ENCODE results near the gene ADCY3.

Gene ADCY3

DNA sequence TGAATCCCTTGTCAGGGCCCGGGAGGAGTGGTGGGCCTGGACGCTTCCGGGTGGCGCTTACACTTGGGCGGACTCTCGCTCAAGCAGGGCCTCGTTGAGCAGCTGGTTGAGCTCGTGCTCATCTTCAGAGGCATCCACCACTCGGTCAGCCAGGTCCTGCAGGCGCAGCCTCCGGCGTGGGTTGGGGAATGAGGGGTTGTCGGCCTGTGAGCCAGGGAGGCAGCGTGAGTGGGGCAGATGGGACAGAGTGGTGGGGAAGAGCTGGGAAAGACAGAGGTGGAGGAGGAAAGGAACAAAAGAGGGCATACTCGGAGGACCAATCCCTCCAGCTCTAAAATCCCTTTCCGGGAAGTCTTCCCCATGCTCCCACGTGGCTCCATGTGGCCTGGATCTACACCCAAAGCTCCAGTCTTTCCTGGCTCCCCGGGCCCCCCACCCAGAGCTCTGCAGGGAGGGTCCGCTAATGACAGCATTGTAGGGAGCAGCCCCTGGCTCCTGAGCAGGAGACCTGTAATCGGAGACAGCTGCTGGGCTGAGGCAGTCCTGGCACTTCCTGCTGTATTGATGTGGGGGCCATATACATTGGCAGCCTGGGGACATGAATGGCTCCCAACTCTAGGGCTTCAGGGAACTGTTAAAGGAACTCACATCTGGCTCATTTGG lies 85.2 kb downstream of the ADCY3 start:
- H3K27me3 ChIP-seq, result no peaks in the 10 kb centered on the region
- no peak overlapping the region for H3K4me3 ChIP-seq (ENCODE audit: low read depth, low read length)
- DNase-seq, result no peak
- no peaks in the 10 kb centered on the region for H3K4me1 ChIP-seq
- peaks cover 20% of the 10 kb centered on the region for H3K36me3 ChIP-seq
- TF ChIP-seq CTCF (IDR thresholded peaks at IDR 0.05; ENCODE audit: low read depth, low read length), result no peak
- no peaks in the 10 kb centered on the region for H3K9me3 ChIP-seq

DNA sequence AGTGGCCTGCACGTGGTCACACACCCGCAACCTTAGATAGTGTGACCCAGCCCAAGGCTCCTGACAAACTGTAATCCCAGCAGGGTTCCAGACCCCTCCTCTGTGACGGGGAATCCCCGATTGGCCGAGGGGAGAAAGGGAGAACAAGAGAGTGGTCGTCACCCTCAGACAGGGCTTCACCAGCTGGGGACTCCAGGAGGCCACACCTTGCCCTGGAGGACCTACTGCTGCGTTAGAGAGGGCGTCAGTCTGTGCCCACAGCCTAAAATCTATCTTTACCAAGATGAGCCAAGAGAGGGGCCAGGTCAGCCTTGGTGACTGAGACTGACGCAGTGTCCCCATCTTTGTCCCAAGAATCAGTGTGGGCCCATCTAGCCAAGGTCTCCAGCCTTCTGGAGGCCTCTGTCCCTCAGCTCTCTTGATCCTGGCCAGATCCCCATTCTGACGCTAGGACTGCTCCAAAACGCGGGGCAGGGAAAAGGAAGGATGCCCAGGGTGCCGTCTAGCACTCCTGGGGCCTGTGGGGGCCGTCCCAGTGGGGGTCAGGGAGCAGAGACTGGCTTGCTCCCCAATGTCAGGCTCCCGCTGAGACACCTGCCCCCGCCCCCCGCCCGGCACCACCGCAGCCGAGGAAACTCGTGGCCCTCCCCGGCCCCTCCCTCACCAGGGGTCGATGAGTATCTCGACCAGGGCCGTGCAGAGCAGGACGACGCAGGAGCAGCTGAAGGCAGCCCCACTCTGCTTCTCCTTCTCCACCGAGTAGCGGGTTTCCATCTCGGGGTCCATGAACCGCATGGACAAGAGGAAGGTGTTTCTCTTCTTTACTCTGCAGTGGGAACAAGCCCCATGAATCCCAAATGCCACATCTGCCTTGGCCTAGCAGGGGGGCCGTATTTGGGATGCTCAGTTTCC lies 86.0 kb downstream of the ADCY3 start:
- H3K27me3 ChIP-seq, result no peaks in the 10 kb centered on the region
- H3K36me3 ChIP-seq, result peaks cover 15% of the 10 kb centered on the region
- H3K4me1 ChIP-seq, result no peaks in the 10 kb centered on the region
- H3K4me3 ChIP-seq (ENCODE audit: low read depth, low read length), result no peak overlapping the region
- DNase-seq, result no peak
- no peaks in the 10 kb centered on the region for H3K9me3 ChIP-seq
- TF ChIP-seq CTCF (IDR thresholded peaks at IDR 0.05; ENCODE audit: low read depth, low read length), result no peak

DNA sequence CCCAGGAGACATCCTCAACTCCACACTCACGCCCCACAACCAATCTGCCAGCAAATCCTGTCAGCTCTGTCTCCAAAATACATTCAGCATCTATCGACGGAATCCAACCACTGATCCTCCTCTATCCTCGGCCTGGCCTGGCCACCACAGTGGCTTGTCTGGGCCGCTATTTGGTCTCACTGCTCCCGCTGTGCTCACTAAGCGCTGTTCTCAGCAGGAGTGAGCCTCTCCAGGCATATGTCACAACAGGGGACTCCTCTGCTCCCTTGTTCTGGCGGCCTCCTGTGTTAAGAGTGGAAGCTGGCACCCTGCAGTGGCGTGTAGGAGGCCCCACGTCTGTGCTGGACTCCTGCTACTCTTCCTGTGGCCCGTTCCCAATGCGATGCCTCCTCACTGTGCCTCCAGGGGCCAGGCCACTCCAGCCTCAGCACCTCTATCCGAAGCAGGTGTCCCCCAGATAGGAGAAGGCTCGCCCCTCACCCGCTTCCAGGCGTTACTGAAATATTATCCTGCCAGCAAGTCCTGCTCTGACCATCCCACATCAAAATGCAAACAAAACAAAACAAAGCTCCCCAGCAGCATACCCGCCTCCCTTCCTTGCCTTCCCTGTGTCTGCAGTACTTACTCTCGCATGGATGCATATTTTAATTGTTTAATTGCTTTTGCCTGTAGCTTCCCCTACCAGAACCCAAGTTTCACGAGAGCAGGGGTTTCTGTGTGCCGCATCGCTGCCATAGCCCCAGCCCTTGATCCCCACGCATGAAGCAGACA lies 86.9 kb downstream of the ADCY3 start:
- DNase-seq, result no peak
- H3K36me3 ChIP-seq, result peaks cover 15% of the 10 kb centered on the region
- H3K4me3 ChIP-seq (ENCODE audit: low read depth, low read length), result no peak overlapping the region
- no peaks in the 10 kb centered on the region for H3K4me1 ChIP-seq
- TF ChIP-seq CTCF (IDR thresholded peaks at IDR 0.05; ENCODE audit: low read depth, low read length), result no peak
- no peaks in the 10 kb centered on the region for H3K27me3 ChIP-seq
- H3K9me3 ChIP-seq, result no peaks in the 10 kb centered on the region

- no peak for DNase-seq
- no peak for TF ChIP-seq CTCF (IDR thresholded peaks at IDR 0.05; ENCODE audit: low read depth, low read length)
- Histone ChIP-seq H3K4me3 (ENCODE audit: low read depth, low read length) (no peak overlapping the region), H3K27me3 (no peaks in the 10 kb centered on the region), H3K4me1 (no peaks in the 10 kb centered on the region), H3K36me3 (peaks cover 14% of the 10 kb centered on the region), H3K9me3 (no peaks in the 10 kb centered on the region)
These were observed 87.5 kb downstream of the ADCY3 start for GRCh38 chr2:24832521-24832920.

DNA sequence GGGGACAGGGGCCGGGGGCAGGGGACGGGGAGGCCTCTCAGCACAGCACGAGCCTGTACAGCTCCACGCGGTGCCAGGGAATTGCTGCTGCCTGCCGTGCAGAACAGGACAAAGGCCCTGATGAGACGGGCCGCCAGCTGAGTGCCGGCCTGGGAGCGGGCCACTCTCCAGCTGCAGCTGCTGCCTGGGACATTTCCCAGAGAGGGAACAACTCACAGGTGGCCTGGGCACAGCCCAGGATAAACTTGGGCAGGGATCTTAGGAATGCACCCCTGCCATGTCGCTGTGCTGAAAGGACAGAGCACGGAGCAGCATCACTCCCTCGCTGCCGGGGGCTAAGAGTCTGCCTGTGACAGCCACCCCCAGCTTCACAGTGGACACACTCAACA lies 88.0 kb downstream of the ADCY3 start:
- no peaks in the 10 kb centered on the region for H3K27me3 ChIP-seq
- H3K4me3 ChIP-seq (ENCODE audit: low read depth, low read length), result no peak overlapping the region
- DNase-seq, result no peak
- TF ChIP-seq CTCF (IDR thresholded peaks at IDR 0.05; ENCODE audit: low read depth, low read length), result no peak
- H3K4me1 ChIP-seq, result no peaks in the 10 kb centered on the region
- H3K9me3 ChIP-seq, result no peaks in the 10 kb centered on the region
- peaks cover 13% of the 10 kb centered on the region for H3K36me3 ChIP-seq

All from BE2C (cell line).